ENCODE measurements around the gene AUNIP. TPM values are rescaled to one million over a fixed set of nuclear protein-coding genes. Genes with fewer than 3 reads are reported as not detected.
"Not testable (repeated sequence)": the region's sequence is repeated elsewhere in the genome, so short reads cannot be mapped to it uniquely, and the experiment has no call there.

AUNIP gene
- total RNA-seq, 1 donor from 2014 or later = not detected

DNA sequence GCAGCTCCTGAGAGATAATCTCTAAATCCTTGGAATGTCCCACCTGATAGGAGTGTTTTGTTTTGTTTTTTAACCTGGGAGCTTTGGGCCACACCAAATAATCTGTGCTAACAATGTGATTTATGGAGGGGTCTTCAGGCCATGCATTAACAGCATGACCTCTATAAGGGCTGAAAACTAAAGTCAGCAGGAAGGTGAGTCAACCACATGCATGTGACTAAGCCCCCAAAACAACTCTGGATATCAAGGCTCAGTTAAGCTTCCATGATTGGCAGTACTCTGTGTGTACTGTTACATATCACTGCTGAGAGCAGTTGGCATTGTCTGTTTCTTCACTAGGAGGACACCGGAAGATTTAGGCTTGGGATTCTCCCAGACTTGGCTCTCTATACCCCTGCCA lies 10.7 kb downstream of the AUNIP start:
- H3K27me3 ChIP-seq (ENCODE audit: low read depth) = no peaks in the 10 kb centered on the region
- no peaks in the 10 kb centered on the region for H3K4me1 ChIP-seq
- TF ChIP-seq, protein P1, sequence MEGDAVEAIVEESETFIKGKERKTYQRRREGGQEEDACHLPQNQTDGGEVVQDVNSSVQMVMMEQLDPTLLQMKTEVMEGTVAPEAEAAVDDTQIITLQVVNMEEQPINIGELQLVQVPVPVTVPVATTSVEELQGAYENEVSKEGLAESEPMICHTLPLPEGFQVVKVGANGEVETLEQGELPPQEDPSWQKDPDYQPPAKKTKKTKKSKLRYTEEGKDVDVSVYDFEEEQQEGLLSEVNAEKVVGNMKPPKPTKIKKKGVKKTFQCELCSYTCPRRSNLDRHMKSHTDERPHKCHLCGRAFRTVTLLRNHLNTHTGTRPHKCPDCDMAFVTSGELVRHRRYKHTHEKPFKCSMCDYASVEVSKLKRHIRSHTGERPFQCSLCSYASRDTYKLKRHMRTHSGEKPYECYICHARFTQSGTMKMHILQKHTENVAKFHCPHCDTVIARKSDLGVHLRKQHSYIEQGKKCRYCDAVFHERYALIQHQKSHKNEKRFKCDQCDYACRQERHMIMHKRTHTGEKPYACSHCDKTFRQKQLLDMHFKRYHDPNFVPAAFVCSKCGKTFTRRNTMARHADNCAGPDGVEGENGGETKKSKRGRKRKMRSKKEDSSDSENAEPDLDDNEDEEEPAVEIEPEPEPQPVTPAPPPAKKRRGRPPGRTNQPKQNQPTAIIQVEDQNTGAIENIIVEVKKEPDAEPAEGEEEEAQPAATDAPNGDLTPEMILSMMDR (IDR thresholded peaks at IDR 0.05; ENCODE audit: borderline replicate concordance) = no peak
- H3K36me3 ChIP-seq = no peaks in the 10 kb centered on the region
- no peak overlapping the region for H3K27ac ChIP-seq (replicated peaks)
- intact Hi-C loops (cut with micrococcal nuclease) = no loop called here
- no peak overlapping the region for H3K4me3 ChIP-seq
- no peaks in the 10 kb centered on the region for H3K9me3 ChIP-seq (replicated peaks)
- DNase-seq = no peak

GRCh38 chr1:25847929-25848328 lies 11.3 kb downstream of the AUNIP start:
- intact Hi-C loops (cut with micrococcal nuclease) = no loop called here
- no peak overlapping the region for H3K4me3 ChIP-seq
- TF ChIP-seq, protein P1 (IDR thresholded peaks at IDR 0.05; ENCODE audit: borderline replicate concordance) = no peak

GRCh38 chr1:25845664-25846063 lies 13.6 kb downstream of the AUNIP start:
- DNase-seq = no peak
- no peaks in the 10 kb centered on the region for H3K36me3 ChIP-seq
- peaks cover 9% of the 10 kb centered on the region for H3K4me1 ChIP-seq
- no peaks in the 10 kb centered on the region for H3K27me3 ChIP-seq (ENCODE audit: low read depth)
- no peak overlapping the region for H3K27ac ChIP-seq (replicated peaks)
- TF ChIP-seq, protein P1 (IDR thresholded peaks at IDR 0.05; ENCODE audit: borderline replicate concordance) = no peak
- intact Hi-C loops (cut with micrococcal nuclease) = no loop called here
- H3K4me3 ChIP-seq = no peak overlapping the region
- H3K9me3 ChIP-seq (replicated peaks) = no peaks in the 10 kb centered on the region

More at GRCh38 chr1:25847929-25848328, 11.3 kb downstream of the AUNIP start:
- Histone ChIP-seq H3K4me1 (peaks cover 1% of the 10 kb centered on the region), H3K27ac (replicated peaks) (no peak overlapping the region), H3K27me3 (ENCODE audit: low read depth) (no peaks in the 10 kb centered on the region), H3K36me3 (no peaks in the 10 kb centered on the region), H3K9me3 (replicated peaks) (no peaks in the 10 kb centered on the region)
- no peak for DNase-seq

GRCh38 chr1:25844536-25845337 lies 14.5 kb downstream of the AUNIP start:
- H3K27ac ChIP-seq (replicated peaks) = no peak overlapping the region
- no peak overlapping the region for H3K4me3 ChIP-seq
- no peaks in the 10 kb centered on the region for H3K27me3 ChIP-seq (ENCODE audit: low read depth)
- no peaks in the 10 kb centered on the region for H3K36me3 ChIP-seq
- H3K9me3 ChIP-seq (replicated peaks) = no peaks in the 10 kb centered on the region
- no peak for DNase-seq
- TF ChIP-seq, protein P1 (IDR thresholded peaks at IDR 0.05; ENCODE audit: borderline replicate concordance) = no peak
- intact Hi-C loops (cut with micrococcal nuclease) = no loop called here
- peaks cover 9% of the 10 kb centered on the region for H3K4me1 ChIP-seq

DNA sequence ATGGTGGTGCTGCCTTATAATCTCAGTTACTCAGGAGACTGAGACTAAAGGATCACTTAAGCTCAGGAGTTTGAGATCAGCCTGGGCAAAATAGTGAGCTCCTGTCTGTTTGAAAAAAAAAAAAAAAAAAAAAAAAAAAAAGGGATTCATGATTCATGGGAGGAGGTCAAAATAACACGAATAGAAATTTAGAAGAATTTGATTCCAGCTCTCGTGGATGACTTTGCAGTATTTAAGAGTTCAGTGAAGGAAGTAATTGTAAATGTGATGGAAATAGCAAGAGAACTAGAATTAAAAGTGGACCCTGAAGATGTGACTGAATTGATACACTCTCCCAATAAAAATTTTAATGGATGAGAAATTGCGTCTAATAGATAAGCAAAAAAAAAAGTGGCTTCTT lies 15.8 kb downstream of the AUNIP start:
- DNase-seq = no peak
- Histone ChIP-seq H3K4me3 (no peak overlapping the region), H3K9me3 (replicated peaks) (no peaks in the 10 kb centered on the region), H3K27me3 (ENCODE audit: low read depth) (no peaks in the 10 kb centered on the region), H3K27ac (replicated peaks) (no peak overlapping the region), H3K36me3 (no peaks in the 10 kb centered on the region), H3K4me1 (peaks cover 9% of the 10 kb centered on the region)
- TF ChIP-seq, protein P1 (IDR thresholded peaks at IDR 0.05; ENCODE audit: borderline replicate concordance) = no peak
- intact Hi-C loops (cut with micrococcal nuclease) = no loop called here

DNA sequence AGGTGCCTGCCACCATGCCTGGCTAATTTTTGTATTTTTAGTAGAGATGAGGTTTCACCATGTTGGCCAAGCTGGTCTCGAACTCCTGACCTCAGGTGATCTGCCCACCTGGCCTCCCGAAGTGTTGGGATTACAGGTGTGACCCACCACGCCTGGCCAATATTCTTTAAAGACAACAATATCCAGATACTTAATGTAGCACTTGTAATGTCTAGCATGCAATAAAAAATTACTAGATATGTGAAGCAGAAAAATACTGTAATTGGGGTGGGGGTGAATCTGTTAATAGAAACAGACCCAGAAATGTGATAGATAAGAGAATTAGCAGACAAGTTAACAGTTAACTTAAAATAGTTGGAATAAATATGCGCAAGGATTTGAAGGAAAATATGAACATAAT lies 19.4 kb downstream of the AUNIP start:
- H3K4me3 ChIP-seq; H3K27me3 ChIP-seq (ENCODE audit: low read depth); H3K27ac ChIP-seq (replicated peaks); DNase-seq; H3K36me3 ChIP-seq; H3K9me3 ChIP-seq (replicated peaks); intact Hi-C loops (cut with micrococcal nuclease): not testable (repeated sequence)
- peaks cover 20% of the 10 kb centered on the region for H3K4me1 ChIP-seq
